Suprapubic skin (tissue), 4 donors: ENCODE results near the gene TAS1R3. TPM values are rescaled to one million over a fixed set of nuclear protein-coding genes. Genes with fewer than 3 reads are reported as not detected.

ENCODE experiments used
- DNase-seq, 2 donors: peaks; one replicate each; pipeline ENCODE4 v3.0.0-alpha.2; 2019; ENCODE audit warnings: low spot score in 2 of 2
- H3K27ac ChIP-seq: fragments of 200-600 bp; sonication (generic); one replicate; pipeline ENCODE4 v1.5.1; 2019
- H3K27me3 ChIP-seq: fragments of 200-600 bp; sonication (generic); one replicate; pipeline ENCODE4 v1.5.1; 2019
- H3K36me3 ChIP-seq: fragments of 200-600 bp; sonication (generic); one replicate; pipeline ENCODE4 v1.5.1; 2019
- H3K4me1 ChIP-seq: fragments of 200-600 bp; sonication (generic); one replicate; pipeline ENCODE4 v1.5.1; 2019
- H3K4me3 ChIP-seq: fragments of 200-600 bp; sonication (generic); one replicate; pipeline ENCODE4 v1.5.1; 2019; ENCODE audit warnings: mild to moderate bottlenecking
- H3K9me3 ChIP-seq: fragments of 200-600 bp; sonication (generic); one replicate; pipeline ENCODE4 v1.5.1; 2019
- EP300 ChIP-seq: sonication (generic); formaldehyde crosslinking; IDR thresholded peaks from one replicate; pipeline ENCODE4 v1.6.1; 2017; ENCODE audit warnings: antibody characterized with exemption
- POLR2A ChIP-seq, 2 donors: fragments of 450-650 bp; IDR thresholded peaks; one replicate each; pipeline ENCODE4 v1.6.1; 2017; ENCODE audit warnings: antibody characterized with exemption in 2 of 2, mild to moderate bottlenecking in 2 of 2, moderate library complexity in 2 of 2
- POLR2AphosphoS5 ChIP-seq, 3 donors: sonication (generic); formaldehyde crosslinking; IDR thresholded peaks; one replicate each; pipeline ENCODE4 v1.6.1; 2017; ENCODE audit warnings: antibody characterized with exemption in 3 of 3
- WGBS: methylation state at CpG from one replicate; pipeline ENCODE4 v1.1.5; 2018; 5-methylcytosine and 5-hydroxymethylcytosine counted together
- total RNA-seq, 4 donors: library from RNA; depleted of rRNA; stranded (reverse); fragments of >200 nt; gene quantifications; one replicate each; pipeline ENCODE4 v1.1.0, GENCODE V29; 2016
- TF ChIP-seq, protein P1 (sequence below), 2 donors: fragments of 200-600 bp in 1 of 2; fragments of 450-650 bp in 1 of 2; sonication (generic) in 1 of 2; IDR thresholded peaks; one replicate each; pipeline ENCODE4 v1.5.1; 2016 to 2019; ENCODE audit warnings: antibody characterized with exemption in 2 of 2, mild to moderate bottlenecking in 1 of 2, moderate library complexity in 1 of 2

The TAS1R3 gene
- total RNA-seq, 4 donors from 2014 or later, result 0.56 to 1.8 (median 0.82) TPM

DNA sequence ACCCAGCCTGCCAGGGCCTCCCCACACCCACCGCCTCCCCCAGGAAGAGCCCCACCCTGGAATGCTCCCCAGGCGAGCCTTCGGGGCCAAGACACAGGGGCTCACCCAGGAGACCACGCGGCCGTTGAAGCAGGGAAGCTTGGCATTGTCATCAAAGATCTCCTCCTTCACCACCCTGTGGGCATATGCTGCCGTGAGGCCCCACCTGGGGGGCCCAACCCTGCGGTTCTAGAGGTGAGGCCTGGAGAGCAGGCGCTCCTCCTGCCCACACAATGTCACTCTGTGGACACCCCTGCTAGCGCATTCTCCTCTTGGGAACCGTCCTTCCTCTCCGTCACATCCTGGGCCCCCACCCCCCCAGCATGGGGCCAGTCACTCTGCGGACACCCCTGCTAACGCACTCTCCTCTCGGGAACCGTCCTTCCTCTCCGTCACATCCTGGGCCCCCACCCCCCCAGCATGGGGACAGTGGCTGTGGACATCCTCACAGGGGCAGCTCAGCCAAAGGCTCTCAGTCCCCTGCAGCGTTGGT lies 11.6 kb downstream of the TAS1R3 start:
- no peak overlapping the region for H3K4me3 ChIP-seq
- H3K27me3 ChIP-seq, result no peaks in the 10 kb centered on the region
- TF ChIP-seq, protein P1, sequence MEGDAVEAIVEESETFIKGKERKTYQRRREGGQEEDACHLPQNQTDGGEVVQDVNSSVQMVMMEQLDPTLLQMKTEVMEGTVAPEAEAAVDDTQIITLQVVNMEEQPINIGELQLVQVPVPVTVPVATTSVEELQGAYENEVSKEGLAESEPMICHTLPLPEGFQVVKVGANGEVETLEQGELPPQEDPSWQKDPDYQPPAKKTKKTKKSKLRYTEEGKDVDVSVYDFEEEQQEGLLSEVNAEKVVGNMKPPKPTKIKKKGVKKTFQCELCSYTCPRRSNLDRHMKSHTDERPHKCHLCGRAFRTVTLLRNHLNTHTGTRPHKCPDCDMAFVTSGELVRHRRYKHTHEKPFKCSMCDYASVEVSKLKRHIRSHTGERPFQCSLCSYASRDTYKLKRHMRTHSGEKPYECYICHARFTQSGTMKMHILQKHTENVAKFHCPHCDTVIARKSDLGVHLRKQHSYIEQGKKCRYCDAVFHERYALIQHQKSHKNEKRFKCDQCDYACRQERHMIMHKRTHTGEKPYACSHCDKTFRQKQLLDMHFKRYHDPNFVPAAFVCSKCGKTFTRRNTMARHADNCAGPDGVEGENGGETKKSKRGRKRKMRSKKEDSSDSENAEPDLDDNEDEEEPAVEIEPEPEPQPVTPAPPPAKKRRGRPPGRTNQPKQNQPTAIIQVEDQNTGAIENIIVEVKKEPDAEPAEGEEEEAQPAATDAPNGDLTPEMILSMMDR (IDR thresholded peaks at IDR 0.05), result no peak
- no peak for TF ChIP-seq POLR2AphosphoS5 (IDR thresholded peaks at IDR 0.05)
- no peak for TF ChIP-seq POLR2A (IDR thresholded peaks at IDR 0.05)
- TF ChIP-seq EP300, result no peak
- DNase-seq, result no peak
- peaks cover 43% of the 10 kb centered on the region for H3K4me1 ChIP-seq
- H3K27ac ChIP-seq, result no peak overlapping the region
- WGBS, result 80% methylated on average over 12 of the region's 18 CpGs
- H3K9me3 ChIP-seq, result no peaks in the 10 kb centered on the region
- H3K36me3 ChIP-seq, result peaks cover 40% of the 10 kb centered on the region

DNA sequence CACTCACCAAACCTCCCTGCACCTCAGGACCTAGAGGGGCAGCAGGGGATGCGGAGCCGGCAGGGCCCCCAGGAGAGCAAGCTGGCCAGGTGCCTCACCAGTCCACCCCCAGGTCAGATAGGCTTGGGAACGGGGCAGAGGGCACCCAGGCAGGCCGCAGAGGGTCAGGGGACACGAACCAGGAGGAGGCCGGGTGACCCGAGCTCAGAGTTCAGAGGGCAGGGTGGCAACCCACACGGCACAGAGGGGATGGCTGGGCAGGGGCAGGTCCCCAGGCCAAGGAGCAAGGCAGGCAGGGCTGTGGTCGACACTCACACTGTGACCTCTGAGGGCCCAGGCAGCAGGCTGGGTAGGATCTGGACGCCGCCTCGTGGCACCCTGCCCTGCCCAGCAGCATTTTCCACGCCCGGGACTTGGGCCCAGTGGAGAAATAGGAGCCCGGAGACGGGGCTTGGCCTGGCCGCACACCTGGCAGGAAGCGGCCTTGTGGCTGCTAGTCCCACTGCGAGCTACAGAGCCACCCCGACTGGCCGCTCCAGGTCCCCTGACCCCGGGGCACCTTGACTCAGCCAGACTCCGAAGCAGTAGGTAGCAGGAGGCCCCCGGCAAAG lies 12.8 kb downstream of the TAS1R3 start:
- Histone ChIP-seq H3K9me3 (no peaks in the 10 kb centered on the region), H3K27ac (peak overlapping the region; percentile 62), H3K27me3 (no peaks in the 10 kb centered on the region), H3K4me3 (no peak overlapping the region), H3K4me1 (peaks cover 54% of the 10 kb centered on the region), H3K36me3 (peaks cover 28% of the 10 kb centered on the region)
- no peak for DNase-seq
- no CpG with 5 or more reads among the region's 24 CpGs for WGBS
- no peak for TF ChIP-seq EP300
- TF ChIP-seq, protein P1 (IDR thresholded peaks at IDR 0.05), result no peak
- TF ChIP-seq POLR2A (IDR thresholded peaks at IDR 0.05), result no peak

DNA sequence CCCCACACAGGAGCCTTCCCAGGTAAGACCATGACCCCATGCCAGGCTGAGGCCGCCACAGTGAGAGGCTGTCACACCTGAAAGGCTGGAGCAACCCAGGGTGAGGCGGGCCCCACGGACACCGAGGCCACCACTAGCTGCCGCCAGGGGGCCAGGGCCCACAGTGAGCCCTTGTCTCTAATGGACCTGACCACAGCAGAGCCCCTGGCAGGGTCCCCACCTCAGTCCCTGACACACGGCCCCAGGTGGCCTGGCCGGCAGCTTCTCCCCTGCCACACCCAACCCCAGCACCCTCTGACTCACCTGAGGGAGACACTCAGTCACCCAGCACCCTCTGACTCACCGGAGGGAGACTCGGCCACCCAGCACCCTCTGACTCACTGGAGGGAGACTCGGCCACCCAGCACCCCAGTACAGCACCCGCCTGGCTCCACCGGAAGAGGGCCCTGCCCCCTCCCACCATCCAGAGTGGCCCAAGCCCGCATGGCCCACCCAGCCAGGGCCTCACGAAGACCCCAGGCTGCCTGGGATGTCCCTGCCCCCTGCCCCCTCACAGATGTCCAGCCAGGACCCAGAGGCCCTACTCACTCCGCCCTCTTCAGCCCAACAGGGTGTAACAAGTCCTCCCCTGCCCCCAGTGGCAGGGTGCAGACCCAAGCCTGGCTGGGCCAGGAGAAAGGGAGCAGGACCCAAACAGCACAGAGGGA lies 13.7 kb downstream of the TAS1R3 start:
- 72% methylated on average over 6 of the region's 15 CpGs for WGBS
- TF ChIP-seq, protein P1 (IDR thresholded peaks at IDR 0.05), result peak in 1 of 2 donors; percentile 13
- no peak for TF ChIP-seq POLR2AphosphoS5 (IDR thresholded peaks at IDR 0.05)
- no peak for TF ChIP-seq POLR2A (IDR thresholded peaks at IDR 0.05)
- TF ChIP-seq EP300, result no peak
- Histone ChIP-seq H3K27ac (peak overlapping the region; percentile 62), H3K36me3 (peaks cover 19% of the 10 kb centered on the region), H3K4me1 (peaks cover 54% of the 10 kb centered on the region), H3K4me3 (no peak overlapping the region), H3K9me3 (no peaks in the 10 kb centered on the region), H3K27me3 (no peaks in the 10 kb centered on the region)
- no peak for DNase-seq

DNA sequence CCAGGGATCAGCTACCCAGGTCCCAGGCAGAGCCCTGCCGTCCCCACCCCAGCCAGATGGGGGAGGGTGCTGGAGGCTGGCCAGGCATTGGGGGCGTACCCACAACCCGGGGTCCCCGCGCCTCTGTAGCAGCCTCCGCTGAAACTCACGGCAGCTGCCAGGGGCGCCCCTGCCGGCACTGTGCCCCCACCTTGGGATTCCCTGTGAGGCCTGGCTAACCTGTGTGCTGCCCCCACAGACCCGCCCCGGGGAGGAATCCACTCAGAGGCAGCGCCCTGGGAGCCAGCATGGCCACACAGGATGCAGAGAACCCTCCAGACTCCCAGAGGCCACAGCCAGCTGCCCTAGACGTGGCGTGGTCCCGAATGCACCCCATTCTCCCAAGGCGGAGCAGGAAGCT lies 14.3 kb downstream of the TAS1R3 start:
- H3K9me3 ChIP-seq, result no peaks in the 10 kb centered on the region
- no peak overlapping the region for H3K4me3 ChIP-seq
- H3K27ac ChIP-seq, result peak overlapping the region; percentile 9
- no peak for TF ChIP-seq POLR2AphosphoS5 (IDR thresholded peaks at IDR 0.05)
- TF ChIP-seq, protein P1 (IDR thresholded peaks at IDR 0.05), result no peak
- TF ChIP-seq EP300, result no peak
- no peak for TF ChIP-seq POLR2A (IDR thresholded peaks at IDR 0.05)
- peaks cover 13% of the 10 kb centered on the region for H3K36me3 ChIP-seq
- H3K4me1 ChIP-seq, result peaks cover 54% of the 10 kb centered on the region
- 74% methylated on average over 5 of the region's 16 CpGs for WGBS
- no peaks in the 10 kb centered on the region for H3K27me3 ChIP-seq
- no peak for DNase-seq

DNA sequence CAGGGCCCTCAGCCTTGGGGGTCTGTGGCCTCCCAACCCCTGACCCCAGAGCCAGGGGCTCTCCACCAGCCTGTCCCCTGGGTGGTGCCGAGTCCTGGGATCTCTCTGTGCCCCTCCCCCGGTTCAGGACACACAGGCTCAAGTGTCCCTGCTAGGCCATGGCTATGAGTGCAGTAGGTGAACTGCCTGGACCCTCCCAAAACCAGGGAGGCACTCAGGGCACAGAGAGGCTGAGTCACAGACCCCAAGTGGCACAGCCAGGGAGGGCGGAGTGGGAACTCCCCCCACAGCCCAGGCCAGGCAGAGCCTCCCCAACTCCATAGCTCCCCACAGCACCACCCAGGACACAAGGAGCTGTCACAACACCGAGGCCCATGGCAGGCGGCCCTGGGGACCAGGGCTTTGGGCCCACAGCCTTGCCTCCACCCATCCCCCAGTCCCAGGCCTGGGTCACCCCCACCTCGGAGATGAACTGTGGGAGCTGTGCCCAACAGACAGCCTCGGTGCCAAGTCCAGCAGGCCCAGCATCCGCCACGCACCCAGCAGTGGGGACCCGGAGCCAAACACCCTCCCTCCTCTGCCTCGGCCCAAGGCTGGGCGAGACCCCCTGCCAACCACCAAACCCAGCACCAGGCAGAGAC lies 14.9 kb downstream of the TAS1R3 start:
- peaks cover 54% of the 10 kb centered on the region for H3K4me1 ChIP-seq
- no peak for DNase-seq
- no peak overlapping the region for H3K4me3 ChIP-seq
- H3K27me3 ChIP-seq, result no peaks in the 10 kb centered on the region
- TF ChIP-seq POLR2AphosphoS5 (IDR thresholded peaks at IDR 0.05) (no peak), EP300 (no peak), POLR2A (IDR thresholded peaks at IDR 0.05) (no peak)
- TF ChIP-seq, protein P1 (IDR thresholded peaks at IDR 0.05), result no peak
- WGBS, result 70% methylated on average over 5 of the region's 12 CpGs
- peaks cover 7% of the 10 kb centered on the region for H3K36me3 ChIP-seq
- H3K9me3 ChIP-seq, result no peaks in the 10 kb centered on the region
- H3K27ac ChIP-seq, result no peak overlapping the region
